Fibroblast of the aortic adventitia (primary cell): ENCODE data around the gene SCRT2. TPM values are rescaled to one million over a fixed set of nuclear protein-coding genes. Genes with fewer than 3 reads are reported as not detected.

Experiments used
- DNase-seq: peaks from one replicate; pipeline ENCODE4 v3.0.0-alpha.2; 2010; ENCODE audit warnings: low read depth
- H3K4me3 ChIP-seq: 2 replicates; pipeline ENCODE4 v1.5.1; 2011; ENCODE audit warnings: low read depth, mild to moderate bottlenecking, control low read depth, low read length, moderate library complexity
- CTCF ChIP-seq: IDR thresholded peaks from 2 replicates; pipeline ENCODE4 v1.5.1; 2011; ENCODE audit warnings: mild to moderate bottlenecking, low read length, control low read depth, inconsistent platforms; ENCODE audit not compliant: insufficient read depth
- total RNA-seq: library from RNA; depleted of rRNA; stranded (reverse); fragments of >200 nt; gene quantifications from 2 replicates; pipeline ENCODE4 v1.2.3, GENCODE V29; 2012; ENCODE audit warnings: low replicate concordance

The SCRT2 gene
- total RNA-seq, 1 donor: not detected

GRCh38 chr20:663315-664090, 12.1 kb downstream of the SCRT2 start:
- no peak for TF ChIP-seq CTCF
- H3K4me3 ChIP-seq: no peak overlapping the region
- DNase-seq: no peak

- DNase-seq: no peak
- no peak for TF ChIP-seq CTCF
- no peak overlapping the region for H3K4me3 ChIP-seq
Observed at GRCh38 chr20:662277-663192, 13.1 kb downstream of the SCRT2 start.

DNA sequence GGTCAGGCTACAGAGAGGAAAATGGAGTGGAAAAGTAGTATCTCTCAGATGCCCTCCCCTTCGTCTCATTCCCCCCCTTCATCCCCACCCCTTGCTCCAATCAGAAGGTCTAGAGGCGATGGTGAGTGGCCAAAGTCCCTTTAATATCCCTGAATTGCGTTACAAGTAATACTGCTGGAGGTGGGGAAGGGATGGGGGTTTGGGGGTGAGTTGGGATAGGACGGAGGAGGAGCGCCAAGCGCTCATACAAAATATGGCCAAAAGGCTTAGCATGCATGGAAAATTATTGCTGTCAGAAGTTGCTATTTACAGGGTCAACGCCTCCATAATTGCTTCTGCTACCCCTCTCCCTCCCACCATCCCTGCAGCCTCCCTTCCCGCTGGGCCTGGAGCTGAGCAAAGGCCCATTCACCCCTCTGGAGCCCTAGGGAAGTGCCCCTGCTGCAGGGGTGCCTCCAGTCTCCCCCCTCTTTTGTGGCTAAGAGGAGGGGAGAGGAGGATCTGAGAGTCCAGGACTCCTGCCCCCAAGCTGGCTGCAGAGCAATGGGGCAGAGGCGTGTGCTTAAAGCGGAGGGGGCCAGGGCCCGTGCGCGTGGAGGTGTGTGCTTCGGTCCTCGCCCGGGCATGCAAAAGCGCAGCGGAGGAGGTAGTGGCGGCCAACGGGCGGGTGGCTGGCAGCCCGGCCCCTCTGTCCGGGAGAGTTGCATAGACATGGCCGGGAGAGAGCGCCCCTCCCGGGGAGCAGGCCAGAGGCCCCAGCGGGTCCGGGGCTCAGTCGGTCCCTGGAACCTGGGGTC, 13.9 kb downstream of the SCRT2 start:
- H3K4me3 ChIP-seq: no peak overlapping the region
- DNase-seq: no peak
- peak; percentile 11 for TF ChIP-seq CTCF

DNA sequence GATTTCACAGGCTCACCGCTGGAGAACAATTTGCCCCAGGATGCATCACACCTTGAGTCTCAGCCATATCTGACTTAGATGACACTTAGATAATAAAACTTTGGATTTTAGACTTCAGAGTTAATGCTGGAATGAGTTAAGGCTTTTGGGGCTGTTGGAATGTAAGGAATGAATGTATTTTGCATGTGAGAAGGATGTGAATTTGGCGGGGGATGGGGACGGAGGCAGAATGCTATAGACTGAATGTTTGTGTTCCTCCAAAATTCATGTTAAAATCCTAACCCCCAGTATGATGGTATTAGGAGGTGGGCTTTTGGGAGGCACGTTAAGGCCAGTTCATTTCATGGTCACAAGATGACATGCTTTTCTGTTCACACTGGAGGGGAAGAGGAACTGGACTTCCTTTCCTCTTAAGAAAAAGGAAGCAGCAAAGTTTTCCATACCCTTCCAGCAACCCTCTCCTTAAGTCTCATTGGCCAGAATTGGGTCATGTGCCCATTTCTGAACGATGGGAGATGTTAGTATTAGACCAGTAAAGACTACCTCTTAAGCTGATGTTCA, 16.8 kb downstream of the SCRT2 start:
- peak; percentile 37 for DNase-seq
- H3K4me3 ChIP-seq: no peak overlapping the region
- TF ChIP-seq CTCF: no peak

- no peak for DNase-seq
- H3K4me3 ChIP-seq: no peak overlapping the region
- TF ChIP-seq CTCF: no peak
Observed at GRCh38 chr20:658202-658601, 17.4 kb downstream of the SCRT2 start.
